Glutamatergic neuron (in vitro differentiated cells): Measurements from ENCODE around the gene TNIP1. TPM values are rescaled to one million over a fixed set of nuclear protein-coding genes. Genes with fewer than 3 reads are reported as not detected.

Source experiments
- DNase-seq: peaks from one replicate; pipeline ENCODE4 v3.0.0; 2022
- H3K27ac Mint-ChIP-seq: one replicate; pipeline ENCODE4 v1.8.0; 2020; ENCODE audit warnings: mild to moderate bottlenecking, mixed read lengths, inconsistent platforms; ENCODE audit not compliant: unreplicated experiment
- H3K27me3 Mint-ChIP-seq: one replicate; pipeline ENCODE4 v1.8.0; 2020; ENCODE audit warnings: mild to moderate bottlenecking, moderate library complexity, mixed read lengths, inconsistent platforms; ENCODE audit not compliant: unreplicated experiment
- H3K36me3 Mint-ChIP-seq: one replicate; pipeline ENCODE4 v1.8.0; 2020; ENCODE audit warnings: mild to moderate bottlenecking, mixed read lengths, inconsistent platforms; ENCODE audit not compliant: unreplicated experiment
- H3K4me1 Mint-ChIP-seq: one replicate; pipeline ENCODE4 v1.8.0; 2020; ENCODE audit warnings: mild to moderate bottlenecking, low read depth, mixed read lengths, inconsistent platforms; ENCODE audit not compliant: unreplicated experiment
- H3K4me3 Mint-ChIP-seq: one replicate; pipeline ENCODE4 v1.8.0; 2020; ENCODE audit warnings: mild to moderate bottlenecking, mixed read lengths, inconsistent platforms; ENCODE audit not compliant: unreplicated experiment
- H3K9me3 Mint-ChIP-seq: one replicate; pipeline ENCODE4 v1.8.0; 2020; ENCODE audit warnings: mild to moderate bottlenecking, moderate library complexity, mixed read lengths, inconsistent platforms; ENCODE audit not compliant: unreplicated experiment
- CTCF ChIP-seq: fragments of 200-600 bp; sonication (generic); IDR thresholded peaks from one replicate; pipeline ENCODE4 v1.5.0; 2021; ENCODE audit not compliant: partially characterized antibody, unreplicated experiment
- total RNA-seq: library from RNA; stranded (reverse); fragmentation: NEBNext Ultra II Directional; extraction: Animal tissue kit (Norgen Biotek cat#: 25700); gene quantifications from one replicate; pipeline ENCODE4 v1.2.1, GENCODE V29; 2021; ENCODE audit not compliant: unreplicated experiment

TNIP1 gene
- total RNA-seq, 1 donor from 2014 or later: 34.1 TPM

DNA sequence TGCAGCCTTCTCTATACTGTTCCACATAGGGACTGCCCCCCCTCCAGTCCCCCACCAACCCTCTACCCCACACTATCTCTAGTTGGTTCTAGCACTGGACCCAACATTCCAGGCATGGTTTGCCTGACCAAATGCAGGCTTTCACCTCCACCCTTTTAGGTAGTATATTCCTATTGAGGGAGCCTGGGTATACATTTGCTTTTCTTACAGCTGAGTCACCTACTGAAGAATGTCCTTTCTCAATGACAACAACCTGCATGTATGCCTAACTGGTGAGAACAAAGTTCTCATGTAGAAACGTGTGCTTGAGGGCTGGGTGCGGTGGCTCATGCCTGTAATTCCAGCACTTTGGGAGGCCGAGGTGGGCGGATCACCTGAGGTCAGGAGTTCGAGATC lies 8.2 kb downstream of the TNIP1 start:
- H3K27me3 Mint-ChIP-seq: peaks cover 2% of the 10 kb centered on the region
- no peak for TF ChIP-seq CTCF
- no peak for DNase-seq
- no peaks in the 10 kb centered on the region for H3K36me3 Mint-ChIP-seq
- peaks cover 6% of the 10 kb centered on the region for H3K4me1 Mint-ChIP-seq
- no peak overlapping the region for H3K27ac Mint-ChIP-seq
- H3K9me3 Mint-ChIP-seq: no peaks in the 10 kb centered on the region
- no peak overlapping the region for H3K4me3 Mint-ChIP-seq

DNA sequence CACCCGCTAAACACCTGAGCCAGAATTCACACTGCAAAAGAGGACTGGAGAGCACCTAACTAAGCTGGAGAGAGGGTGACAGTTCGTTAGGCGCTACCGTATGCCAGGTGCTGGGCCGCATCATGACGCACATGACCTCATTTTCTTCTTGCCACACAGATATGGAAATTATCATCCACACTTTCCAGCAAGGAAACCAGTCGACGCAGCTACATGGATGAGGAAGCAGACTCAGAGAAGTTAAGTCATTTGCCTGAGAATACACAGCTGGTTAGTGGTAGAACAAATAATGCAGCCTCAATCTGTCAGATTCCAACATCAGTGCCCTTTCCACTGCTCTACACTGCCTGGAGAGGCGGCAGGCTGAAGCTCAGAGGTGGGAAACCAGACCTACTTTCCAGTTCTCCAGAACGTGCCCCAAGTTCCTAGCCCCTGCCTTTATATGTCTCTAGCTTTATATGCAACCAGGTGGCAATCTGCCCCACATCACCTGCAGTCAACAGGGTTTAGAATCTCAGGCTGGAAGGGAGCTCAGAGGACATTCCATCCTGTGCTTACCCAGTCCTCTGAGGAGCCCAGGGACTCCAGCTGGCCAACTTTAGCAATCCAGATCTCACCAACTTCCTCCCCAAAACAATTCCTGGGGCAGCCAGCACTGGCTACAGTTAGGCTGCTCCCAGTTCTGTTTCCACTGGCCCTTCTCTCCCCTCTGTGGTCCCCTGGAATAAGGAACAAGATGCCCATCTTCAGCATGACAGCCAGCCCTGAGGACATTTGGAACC lies 8.8 kb downstream of the TNIP1 start:
- Mint-ChIP-seq H3K27me3 (peaks cover 2% of the 10 kb centered on the region), H3K36me3 (no peaks in the 10 kb centered on the region), H3K4me1 (peaks cover 9% of the 10 kb centered on the region), H3K4me3 (no peak overlapping the region), H3K27ac (no peak overlapping the region), H3K9me3 (no peaks in the 10 kb centered on the region)
- TF ChIP-seq CTCF: no peak
- no peak for DNase-seq

- no peaks in the 10 kb centered on the region for H3K9me3 Mint-ChIP-seq
- DNase-seq: no peak
- no peak overlapping the region for H3K27ac Mint-ChIP-seq
- no peak overlapping the region for H3K4me3 Mint-ChIP-seq
- H3K27me3 Mint-ChIP-seq: peaks cover 2% of the 10 kb centered on the region
- no peaks in the 10 kb centered on the region for H3K36me3 Mint-ChIP-seq
- no peak for TF ChIP-seq CTCF
- H3K4me1 Mint-ChIP-seq: peaks cover 5% of the 10 kb centered on the region
These were observed 9.8 kb downstream of the TNIP1 start for GRCh38 chr5:151071021-151071420.

DNA sequence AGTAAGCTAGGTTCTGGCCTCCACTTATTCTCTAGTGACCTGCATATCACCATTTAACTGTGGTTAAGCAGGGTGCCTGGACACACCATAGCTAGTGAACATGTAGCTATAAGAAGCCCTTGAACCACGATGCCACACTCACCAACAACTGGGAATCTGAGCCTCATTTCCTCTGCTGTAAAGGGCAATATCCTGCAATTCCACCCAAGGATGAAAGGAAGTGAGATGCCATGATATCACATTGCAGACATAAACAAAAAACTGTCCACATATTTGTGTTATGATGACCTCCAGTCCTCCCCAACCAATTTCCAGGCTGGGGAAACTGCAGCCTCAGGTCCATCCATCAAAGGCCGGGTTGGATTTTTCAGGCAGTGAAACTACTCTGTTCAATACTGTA lies 10.4 kb downstream of the TNIP1 start:
- Mint-ChIP-seq H3K4me3 (no peak overlapping the region), H3K27me3 (peaks cover 2% of the 10 kb centered on the region), H3K9me3 (peaks cover 2% of the 10 kb centered on the region), H3K27ac (no peak overlapping the region), H3K4me1 (peaks cover 6% of the 10 kb centered on the region), H3K36me3 (peaks cover 3% of the 10 kb centered on the region)
- no peak for TF ChIP-seq CTCF
- DNase-seq: no peak

DNA sequence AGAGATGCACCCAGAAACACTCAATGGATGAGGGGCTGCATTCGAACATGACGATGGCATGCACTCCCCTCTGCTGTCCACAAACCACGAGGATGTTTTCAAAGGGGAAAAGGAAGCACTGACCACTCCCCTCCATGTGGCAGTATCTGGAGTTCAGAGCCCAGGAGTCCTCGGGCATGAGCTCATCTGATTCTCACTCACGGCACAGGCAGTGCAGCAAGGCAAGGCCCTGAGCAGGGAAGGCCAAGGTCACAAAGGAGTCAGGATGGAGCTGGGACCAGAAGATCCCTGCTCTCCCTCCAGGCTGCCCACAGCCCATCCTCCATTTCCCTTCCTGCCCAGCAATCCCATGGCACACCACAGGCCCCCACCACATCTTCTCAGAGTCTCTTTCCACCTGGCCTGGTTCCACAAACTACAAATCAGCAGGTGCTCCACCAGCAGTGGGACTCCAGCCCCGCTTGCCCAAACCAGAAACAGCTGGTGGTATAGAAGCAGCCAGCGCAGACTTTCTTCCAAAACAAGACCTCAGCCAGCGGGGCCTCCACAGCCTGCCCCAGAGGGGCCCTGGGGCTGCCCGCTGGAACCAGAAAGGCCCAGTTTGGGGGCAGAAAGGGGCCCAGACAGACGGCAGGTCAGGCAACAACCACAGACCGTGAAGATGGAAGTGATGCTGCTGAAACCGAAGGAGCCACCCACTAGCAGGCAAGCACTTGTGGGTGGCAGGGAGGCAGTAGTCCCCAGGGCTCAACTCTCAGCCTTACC lies 12.2 kb downstream of the TNIP1 start:
- Mint-ChIP-seq H3K9me3 (peaks cover 2% of the 10 kb centered on the region), H3K27ac (no peak overlapping the region), H3K4me3 (no peak overlapping the region), H3K36me3 (peaks cover 3% of the 10 kb centered on the region), H3K4me1 (peaks cover 6% of the 10 kb centered on the region), H3K27me3 (peaks cover 6% of the 10 kb centered on the region)
- DNase-seq: no peak
- TF ChIP-seq CTCF: no peak
